Activated CD8-positive, alpha-beta memory T cell treated with anti-CD3 and anti-CD28 coated beads for 48 hours (primary cell): ENCODE measurements around the gene ZBTB4.
"Not testable (repeated sequence)": the region's sequence is repeated elsewhere in the genome, so short reads cannot be mapped to it uniquely, and the experiment has no call there.

Experiments
- DNase-seq, 3 experiments: peaks; one replicate each; pipeline ENCODE4 v3.0.0-alpha.2; 2020; ENCODE audit warnings: low read depth in 2 of 3, low spot score in 2 of 3

The ZBTB4 gene

GRCh38 chr17:7496470-7497183 lies 17.2 kb upstream of the ZBTB4 start:
- DNase-seq, result no peak

- DNase-seq, result no peak
These were observed 16.5 kb upstream of the ZBTB4 start for GRCh38 chr17:7495906-7496434.

GRCh38 chr17:7493941-7494340 lies 14.5 kb upstream of the ZBTB4 start:
- no peak for DNase-seq

DNA sequence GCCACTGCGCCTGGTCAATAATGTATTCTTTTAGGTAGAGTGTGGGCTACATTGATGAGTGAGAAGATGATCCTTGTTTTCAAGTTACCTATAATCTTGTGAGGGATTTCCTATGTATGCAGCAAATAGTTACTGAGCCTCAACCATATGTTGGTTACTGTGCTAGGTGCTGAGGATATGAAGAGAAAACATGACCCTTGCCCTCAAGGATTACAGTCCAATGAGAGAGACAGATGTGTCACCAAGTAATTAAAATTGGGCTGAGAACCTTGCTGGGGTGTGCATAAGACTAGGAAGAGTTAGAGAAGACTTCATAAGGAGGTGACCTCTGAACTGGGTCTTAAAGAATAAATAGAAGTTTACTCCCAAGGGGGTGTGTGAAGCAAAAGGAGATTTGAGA lies 12.2 kb upstream of the ZBTB4 start:
- no peak for DNase-seq

GRCh38 chr17:7490144-7490543 lies 10.7 kb upstream of the ZBTB4 start:
- DNase-seq, result no peak

DNA sequence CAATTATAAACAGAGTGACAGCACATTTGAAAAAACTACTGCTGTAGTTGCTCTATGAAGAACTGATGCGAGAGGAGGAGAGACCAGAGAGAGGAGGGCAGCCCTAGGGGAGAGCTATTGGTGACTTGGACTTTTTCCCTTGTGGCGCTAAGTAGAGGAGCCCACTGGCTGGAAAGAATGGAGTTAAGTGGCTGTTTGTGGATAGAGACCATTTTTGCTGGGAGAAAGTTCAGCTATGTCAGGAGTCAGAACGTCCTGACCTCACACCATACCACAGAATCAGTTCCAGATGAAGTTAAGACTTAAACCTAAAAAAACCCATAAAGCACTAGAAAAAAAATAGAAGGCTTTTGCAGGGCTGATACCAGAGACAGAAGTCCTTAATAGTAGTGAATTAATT lies 6.8 kb upstream of the ZBTB4 start:
- DNase-seq, result no peak

- no peak for DNase-seq
These were observed 5.5 kb upstream of the ZBTB4 start for GRCh38 chr17:7484919-7485377.

- DNase-seq, result peak; percentile 95 to 99 (median 97)
These were observed 4.9 kb upstream of the ZBTB4 start, which contains the start of gene POLR2A for GRCh38 chr17:7484067-7484918. Gene POLR2A, plus strand, starts transcription at chr17:7484366.

GRCh38 chr17:7483255-7484066 lies 4.0 kb upstream of the ZBTB4 start:
- peak; percentile 52 to 85 (median 82) for DNase-seq

GRCh38 chr17:7482742-7483088 lies 3.3 kb upstream of the ZBTB4 start:
- DNase-seq, result not testable (repeated sequence)

DNA sequence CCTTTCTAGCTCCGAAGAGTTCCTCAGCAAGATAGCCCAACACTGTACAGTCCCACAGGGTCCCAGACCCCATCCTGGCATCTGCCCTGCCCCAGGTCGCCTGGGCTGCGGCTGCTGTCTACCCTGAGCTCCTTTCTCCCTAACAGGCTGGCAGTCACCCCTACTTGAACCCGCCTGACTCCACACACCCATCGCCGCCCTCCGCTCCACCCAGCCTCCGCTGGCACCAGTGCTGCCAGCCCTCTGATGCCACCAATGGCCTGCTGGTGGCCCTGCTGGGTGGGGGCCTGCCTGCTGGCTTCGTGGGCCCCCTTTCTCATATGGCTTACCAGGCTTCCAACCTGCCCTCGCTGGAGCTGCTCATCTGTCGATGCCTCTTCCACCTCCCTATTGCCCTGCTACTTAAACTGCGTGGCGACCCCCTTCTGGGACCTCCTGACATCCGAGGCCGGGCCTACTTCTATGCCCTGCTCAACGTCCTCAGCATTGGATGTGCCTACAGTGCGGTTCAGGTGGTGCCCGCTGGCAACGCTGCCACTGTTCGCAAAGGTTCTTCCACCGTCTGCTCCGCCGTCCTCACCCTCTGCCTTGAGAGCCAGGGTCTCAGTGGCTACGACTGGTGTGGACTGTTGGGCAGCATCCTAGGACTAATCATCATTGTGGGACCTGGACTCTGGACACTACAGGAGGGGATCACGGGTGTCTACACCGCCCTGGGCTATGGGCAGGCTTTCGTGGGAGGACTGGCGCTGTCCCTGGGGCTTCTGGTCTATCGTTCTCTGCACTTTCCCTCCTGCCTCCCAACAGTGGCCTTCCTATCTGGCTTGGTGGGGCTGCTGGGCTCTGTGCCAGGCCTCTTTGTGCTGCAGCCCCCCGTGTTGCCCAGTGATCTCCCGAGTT lies 2.7 kb upstream of the ZBTB4 start:
- not testable (repeated sequence) for DNase-seq

GRCh38 chr17:7481275-7481674 lies 1.8 kb upstream of the ZBTB4 start, which contains the start of gene SLC35G6:
Gene SLC35G6, plus strand, starts transcription at chr17:7481446. Its CDS starts 71 bp downstream, at chr17:7481517.
- DNase-seq, result not testable (repeated sequence)

GRCh38 chr17:7480089-7480384 lies 606 bp upstream of the ZBTB4 start:
- DNase-seq, result no peak

DNA sequence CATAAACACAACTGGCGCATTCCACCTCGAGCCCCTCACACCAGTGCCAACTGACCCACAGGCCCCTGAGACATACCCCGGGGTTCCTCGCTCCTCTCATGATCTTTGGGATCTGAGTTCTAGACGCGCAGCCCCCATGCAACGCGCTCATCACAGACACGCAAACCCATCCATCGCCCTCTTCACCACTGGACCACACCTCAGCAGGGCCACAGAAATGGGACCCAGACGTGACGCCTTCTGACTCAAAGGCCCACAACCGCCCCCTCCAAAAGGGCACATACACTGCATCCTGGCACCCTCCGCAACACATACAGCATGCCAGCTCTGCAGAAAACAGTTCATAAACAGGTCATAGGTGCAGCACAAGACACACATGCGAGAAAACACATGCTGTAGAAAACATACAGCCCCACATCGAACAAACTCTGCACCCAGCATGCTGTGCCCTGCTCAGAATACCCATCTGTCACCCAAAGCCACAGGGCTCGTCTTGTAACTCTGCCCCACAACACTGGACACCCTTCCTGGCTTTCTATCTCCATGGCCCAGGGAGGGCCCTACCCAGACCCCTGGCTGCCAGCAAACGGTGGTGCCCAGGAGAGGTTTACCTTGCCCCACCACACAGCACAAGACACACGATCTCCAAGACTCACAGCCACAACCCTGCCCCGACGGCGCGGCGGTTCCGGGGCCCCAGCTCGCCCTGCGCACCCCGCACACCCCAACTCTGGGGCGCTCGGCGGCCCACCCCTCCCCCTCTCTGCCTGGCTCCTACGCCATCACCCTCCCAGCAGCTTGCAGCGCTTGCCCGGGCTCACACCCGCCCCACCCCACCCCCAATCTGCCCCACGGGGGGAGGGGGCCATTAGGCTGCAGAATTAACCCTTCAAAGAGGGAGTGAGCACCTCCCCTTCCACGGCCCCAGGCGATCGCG lies 887 bp downstream of the ZBTB4 start:
- peak in 1 of 3 experiments; percentile 23 for DNase-seq

- no peak for DNase-seq
These were observed 1.8 kb downstream of the ZBTB4 start for GRCh38 chr17:7477392-7478275.

GRCh38 chr17:7476951-7477350 lies 2.5 kb downstream of the ZBTB4 start:
- DNase-seq, result no peak

- no peak for DNase-seq
These were observed 2.9 kb downstream of the ZBTB4 start for GRCh38 chr17:7476494-7476893.

GRCh38 chr17:7475764-7476422 lies 3.5 kb downstream of the ZBTB4 start:
- DNase-seq, result no peak
